CD4-positive, alpha-beta memory T cell (primary cell): ENCODE measurements around the gene ADAM10. TPM values are rescaled to one million over a fixed set of nuclear protein-coding genes. Genes with fewer than 3 reads are reported as not detected.

ENCODE experiments used
- CTCF ChIA-PET: fragments of 350-600 bp; sonication (Branson Sonifier 250); formaldehyde crosslinking; loops from one replicate; lab custom pipeline; 2021; ENCODE audit warnings: inconsistent platforms; ENCODE audit not compliant: partially characterized antibody; lab: Charles Lee
- POLR2A ChIA-PET: fragments of 350-600 bp; sonication (Branson Sonifier 250); formaldehyde crosslinking; loops from one replicate; lab custom pipeline; 2021; ENCODE audit not compliant: partially characterized antibody; lab: Charles Lee
- DNase-seq, 5 donors: peaks; one replicate each; pipeline versions ENCODE4 v3.0.0 to v3.0.0-alpha.2; 2020 to 2022; ENCODE audit warnings: mixed read lengths in 1 of 5
- H3K27ac ChIP-seq: one replicate; pipeline ENCODE4 v1.7.0; 2013; ENCODE audit warnings: low read depth, low read length
- H3K27me3 ChIP-seq: 2 replicates; pipeline ENCODE4 v1.7.0; 2013; ENCODE audit warnings: mild to moderate bottlenecking, low read length, moderate library complexity; ENCODE audit not compliant: insufficient read depth
- H3K36me3 ChIP-seq: 2 replicates; pipeline ENCODE4 v1.7.0; 2013; ENCODE audit warnings: mild to moderate bottlenecking, low read length, moderate library complexity; ENCODE audit not compliant: insufficient read depth
- H3K4me1 ChIP-seq: 2 replicates; pipeline ENCODE4 v1.7.0; 2013; ENCODE audit warnings: mild to moderate bottlenecking, low read length, moderate library complexity; ENCODE audit not compliant: insufficient read depth
- H3K4me3 ChIP-seq, 2 donors: one replicate each; pipeline ENCODE4 v1.7.0; 2013; ENCODE audit warnings: low read length in 2 of 2, mild to moderate bottlenecking in 1 of 2
- H3K9me3 ChIP-seq, 2 donors: one replicate each; pipeline ENCODE4 v1.7.0; 2013; ENCODE audit warnings: low read length in 2 of 2, control low read depth in 1 of 2; ENCODE audit not compliant: control insufficient read depth in 1 of 2
- H3K27ac Mint-ChIP-seq, 7 donors: one replicate each; pipeline ENCODE4 v1.8.0; 2020 to 2021; ENCODE audit warnings: mixed read lengths in 7 of 7, mild to moderate bottlenecking in 6 of 7, inconsistent platforms in 3 of 7, moderate library complexity in 3 of 7
- H3K27me3 Mint-ChIP-seq, 2 donors: one replicate each; pipeline ENCODE4 v1.8.0; 2020 to 2021; ENCODE audit warnings: mixed read lengths in 2 of 2
- H3K36me3 Mint-ChIP-seq, 2 donors: one replicate each; pipeline ENCODE4 v1.8.0; 2020 to 2021; ENCODE audit warnings: mixed read lengths in 2 of 2, inconsistent platforms in 1 of 2, mild to moderate bottlenecking in 1 of 2
- H3K4me1 Mint-ChIP-seq, 4 donors: one replicate each; pipeline ENCODE4 v1.8.0; 2020 to 2021; ENCODE audit warnings: mixed read lengths in 4 of 4, mild to moderate bottlenecking in 1 of 4
- H3K4me3 Mint-ChIP-seq, 8 donors: one replicate each; pipeline ENCODE4 v1.8.0; 2020 to 2021; ENCODE audit warnings: mixed read lengths in 8 of 8, mild to moderate bottlenecking in 7 of 8, moderate library complexity in 6 of 8, inconsistent platforms in 3 of 8
- H3K9me3 Mint-ChIP-seq, 8 donors: one replicate each; pipeline ENCODE4 v1.8.0; 2020 to 2021; ENCODE audit warnings: mixed read lengths in 8 of 8, mild to moderate bottlenecking in 5 of 8, inconsistent platforms in 3 of 8, moderate library complexity in 1 of 8
- intact Hi-C: fragments of 100-400 bp; cut with micrococcal nuclease; formaldehyde crosslinking; loops from one replicate; pipeline ENCODE4 v1.15.1; 2023
- polyA plus RNA-seq, 2 donors: library from polyadenylated mRNA; unstranded; fragments of 300-500 nt; fragmentation: Illumina TruSeq; gene quantifications; one replicate each; pipeline ENCODE4 v1.2.3, GENCODE V29; 2021
- total RNA-seq, 2 experiments: library from RNA; stranded (reverse); gene quantifications; one replicate each; pipeline ENCODE4 v1.2.3, GENCODE V29; 2021

Gene ADAM10
- total and polyA plus RNA-seq, 4 experiments from 2014 or later = 129 to 258 (median 135) TPM

DNA sequence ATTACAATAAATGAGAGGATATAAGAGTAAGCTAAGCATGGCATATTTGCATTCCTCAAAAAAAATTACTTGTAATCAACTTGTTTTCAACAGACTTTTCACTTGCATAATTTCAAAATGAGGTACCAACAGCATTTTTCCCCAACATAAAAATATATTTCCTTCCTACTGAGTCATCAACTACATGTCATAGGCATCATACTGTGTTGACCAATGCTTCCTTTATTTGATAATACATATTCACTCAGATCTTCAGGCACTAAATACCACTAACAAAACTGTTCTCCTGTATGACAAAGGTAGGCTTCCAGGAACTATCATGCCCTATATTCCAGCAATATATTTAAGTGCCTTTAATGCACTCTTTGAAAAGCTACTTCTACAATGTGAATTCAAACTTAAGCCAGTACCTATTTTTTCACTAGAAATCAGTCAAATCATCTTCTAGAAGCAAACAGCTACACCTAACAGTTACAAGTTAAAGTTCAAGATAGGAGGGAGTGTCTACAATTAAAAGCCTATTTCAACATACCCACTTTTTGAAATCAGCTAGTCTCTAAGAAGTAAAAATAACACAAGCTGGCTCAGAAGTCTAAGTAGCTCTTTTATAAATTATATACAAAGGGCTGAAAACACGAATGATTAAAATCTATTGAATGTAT is 11.3 kb downstream of the ADAM10 start:
- CTCF ChIA-PET = interaction anchor here (1.1 to 1.4 kb wide), 2 partner anchors 19 to 33 kb away, joined by 3 to 4 read pairs; partner anchors contain the start of gene MINDY2
- Mint-ChIP-seq H3K27me3 (no peaks in the 10 kb centered on the region), H3K4me3 (peak overlapping the region in 4 of 8 donors; percentile 31 to 59 (median 44)), H3K36me3 (no peaks in the 10 kb centered on the region), H3K4me1 (peaks cover 48 to 80% (median 63%) of the 10 kb centered on the region in 4 donors), H3K27ac (peak overlapping the region in 3 of 7 donors; percentile 37 to 54 (median 38)), H3K9me3 (no peaks in the 10 kb centered on the region)
- intact Hi-C loops = no loop called here
- Histone ChIP-seq H3K4me3 (no peak overlapping the region), H3K9me3 (no peaks in the 10 kb centered on the region), H3K27me3 (no peaks in the 10 kb centered on the region), H3K36me3 (no peaks in the 10 kb centered on the region), H3K4me1 (peaks cover 80% of the 10 kb centered on the region), H3K27ac (no peak overlapping the region)
- no peak for DNase-seq
- POLR2A ChIA-PET = interaction anchor here (1.2 to 1.7 kb wide), 2 partner anchors 12 to 33 kb away, joined by 3 to 5 read pairs; partner anchors contain the start of gene MINDY2

GRCh38 chr15:58737298-58737697 is 12.2 kb downstream of the ADAM10 start:
- ChIA-PET CTCF (interaction anchor here (0.7 kb wide), 1 partner anchor 11 kb away, joined by 3 read pairs; no protein-coding TSS in a partner anchor), POLR2A (interaction anchor here (1.0 to 1.7 kb wide), 2 partner anchors 12 to 13 kb away, joined by 3 to 5 read pairs; partner anchors contain the start of gene ADAM10)
- Histone ChIP-seq H3K9me3 (no peaks in the 10 kb centered on the region), H3K4me3 (no peak overlapping the region), H3K36me3 (no peaks in the 10 kb centered on the region), H3K27ac (no peak overlapping the region), H3K27me3 (no peaks in the 10 kb centered on the region), H3K4me1 (peaks cover 77% of the 10 kb centered on the region)
- peaks cover 49 to 80% (median 62%) of the 10 kb centered on the region in 4 donors for H3K4me1 Mint-ChIP-seq
- peak overlapping the region in 2 of 8 donors; percentile 22 to 37 for H3K4me3 Mint-ChIP-seq
- no peak for DNase-seq
- H3K9me3 Mint-ChIP-seq = no peaks in the 10 kb centered on the region
- no peak overlapping the region for H3K27ac Mint-ChIP-seq
- intact Hi-C loops = no loop called here
- H3K27me3 Mint-ChIP-seq = no peaks in the 10 kb centered on the region
- H3K36me3 Mint-ChIP-seq = no peaks in the 10 kb centered on the region

- ChIA-PET CTCF (no interaction called here), POLR2A (interaction anchor here (0.9 to 1.6 kb wide), 3 partner anchors 11 to 34 kb away, joined by 3 to 4 read pairs (median 3); partner anchors contain the start of gene ADAM10)
- H3K4me1 ChIP-seq = peaks cover 77% of the 10 kb centered on the region
- H3K9me3 Mint-ChIP-seq = no peaks in the 10 kb centered on the region
- no peaks in the 10 kb centered on the region for H3K27me3 ChIP-seq
- no peaks in the 10 kb centered on the region for H3K36me3 ChIP-seq
- no peaks in the 10 kb centered on the region for H3K9me3 ChIP-seq
- DNase-seq = no peak
- no peaks in the 10 kb centered on the region for H3K27me3 Mint-ChIP-seq
- no peak overlapping the region for H3K27ac ChIP-seq
- peak overlapping the region in 2 of 7 donors; percentile 69 to 72 for H3K27ac Mint-ChIP-seq
- H3K4me1 Mint-ChIP-seq = peaks cover 45 to 77% (median 59%) of the 10 kb centered on the region in 4 donors
- intact Hi-C loops = no loop called here
- H3K4me3 ChIP-seq = no peak overlapping the region
- H3K36me3 Mint-ChIP-seq = peaks cover 1 to 5% of the 10 kb centered on the region in 2 donors
- peak overlapping the region in 1 of 8 donors; percentile 12 for H3K4me3 Mint-ChIP-seq
These were observed 13.4 kb downstream of the ADAM10 start for GRCh38 chr15:58736018-58736643.

GRCh38 chr15:58734859-58735258 is 14.6 kb downstream of the ADAM10 start:
- CTCF ChIA-PET = no interaction called here
- H3K27me3 ChIP-seq = no peaks in the 10 kb centered on the region
- Mint-ChIP-seq H3K4me1 (peaks cover 50 to 80% (median 62%) of the 10 kb centered on the region in 4 donors), H3K27ac (peak overlapping the region in 4 of 7 donors; percentile 18 to 74 (median 30)), H3K9me3 (no peaks in the 10 kb centered on the region), H3K27me3 (no peaks in the 10 kb centered on the region), H3K4me3 (no peak overlapping the region), H3K36me3 (peaks cover 5 to 8% of the 10 kb centered on the region in 2 donors)
- peaks cover 70% of the 10 kb centered on the region for H3K4me1 ChIP-seq
- no peak for DNase-seq
- H3K27ac ChIP-seq = no peak overlapping the region
- H3K9me3 ChIP-seq = no peaks in the 10 kb centered on the region
- intact Hi-C loops = no loop called here
- POLR2A ChIA-PET = interaction anchor here (1.6 kb wide), 1 partner anchor 36 kb away, joined by 4 read pairs; no protein-coding TSS in a partner anchor
- H3K4me3 ChIP-seq = no peak overlapping the region
- no peaks in the 10 kb centered on the region for H3K36me3 ChIP-seq

DNA sequence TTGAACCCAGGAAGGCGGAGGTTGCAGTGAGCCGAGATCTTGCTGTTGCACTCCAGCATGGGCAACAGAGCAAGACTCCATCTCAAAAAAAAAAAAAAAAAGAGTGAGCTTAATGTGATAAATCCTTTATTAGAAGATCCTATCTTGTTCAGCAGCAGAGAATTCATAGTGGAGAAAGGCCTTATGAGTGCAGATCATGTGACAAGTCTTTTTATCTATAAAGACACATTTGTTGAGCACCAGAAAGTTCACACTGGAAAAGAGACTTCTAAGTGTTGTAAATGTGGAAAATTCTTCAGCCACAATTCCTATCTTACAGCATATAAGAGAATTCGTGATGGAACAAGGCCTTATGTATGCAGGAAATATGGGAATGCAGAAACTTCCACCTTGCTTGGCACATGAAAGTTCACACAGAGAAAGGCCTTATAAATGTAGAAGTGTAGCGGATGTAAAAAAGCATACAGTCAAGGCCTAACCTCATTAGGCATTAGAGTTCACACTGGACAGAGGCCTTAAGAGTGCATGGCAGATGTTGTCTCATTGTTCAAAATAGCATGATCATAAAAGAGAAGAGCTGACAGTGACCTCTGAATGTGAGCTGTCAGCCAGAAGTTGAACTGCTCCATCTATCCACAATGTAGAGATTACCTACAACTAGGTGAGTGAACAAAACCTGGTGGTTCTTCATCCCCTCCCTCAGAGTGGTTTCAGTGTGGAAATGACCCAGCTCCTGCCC is 16.7 kb downstream of the ADAM10 start:
- Histone ChIP-seq H3K4me3 (no peak overlapping the region), H3K27ac (no peak overlapping the region), H3K4me1 (peaks cover 54% of the 10 kb centered on the region), H3K36me3 (no peaks in the 10 kb centered on the region), H3K9me3 (no peaks in the 10 kb centered on the region), H3K27me3 (no peaks in the 10 kb centered on the region)
- Mint-ChIP-seq H3K9me3 (no peaks in the 10 kb centered on the region), H3K4me3 (no peak overlapping the region), H3K4me1 (peaks cover 45 to 77% (median 58%) of the 10 kb centered on the region in 4 donors), H3K36me3 (peaks cover 10 to 14% of the 10 kb centered on the region in 2 donors), H3K27ac (peak overlapping the region in 2 of 7 donors; percentile 38 to 74), H3K27me3 (no peaks in the 10 kb centered on the region)
- no peak for DNase-seq
- POLR2A ChIA-PET = interaction anchor here (0.8 to 1.1 kb wide), 3 partner anchors 13 to 38 kb away, joined by 3 to 4 read pairs (median 3); partner anchors contain the start of gene MINDY2
- CTCF ChIA-PET = no interaction called here
- intact Hi-C loops = no loop called here

GRCh38 chr15:58731756-58732535 is 17.6 kb downstream of the ADAM10 start:
- peak overlapping the region in 2 of 8 donors; percentile 29 to 61 for H3K4me3 Mint-ChIP-seq
- Histone ChIP-seq H3K4me1 (peaks cover 47% of the 10 kb centered on the region), H3K36me3 (no peaks in the 10 kb centered on the region), H3K4me3 (no peak overlapping the region), H3K27me3 (no peaks in the 10 kb centered on the region), H3K27ac (no peak overlapping the region), H3K9me3 (no peaks in the 10 kb centered on the region)
- intact Hi-C loops = no loop called here
- peaks cover 10 to 14% of the 10 kb centered on the region in 2 donors for H3K36me3 Mint-ChIP-seq
- no peaks in the 10 kb centered on the region for H3K27me3 Mint-ChIP-seq
- peak overlapping the region in 3 of 7 donors; percentile 5 to 32 (median 29) for H3K27ac Mint-ChIP-seq
- CTCF ChIA-PET = no interaction called here
- no peak for DNase-seq
- no peaks in the 10 kb centered on the region for H3K9me3 Mint-ChIP-seq
- peaks cover 44 to 73% (median 55%) of the 10 kb centered on the region in 4 donors for H3K4me1 Mint-ChIP-seq
- POLR2A ChIA-PET = interaction anchor here (1.1 kb wide), 2 partner anchors 14 to 39 kb away, joined by 3 to 4 read pairs; partner anchors contain the start of gene MINDY2
